ENCODE measurements around the gene CHAT. TPM values are rescaled to one million over a fixed set of nuclear protein-coding genes. Genes with fewer than 3 reads are reported as not detected.

Gene CHAT
- total and polyA plus RNA-seq, 2 of the 13 experiments (the other 11 are each of a cell fraction or from before 2014, with no cell fraction given): not detected

DNA sequence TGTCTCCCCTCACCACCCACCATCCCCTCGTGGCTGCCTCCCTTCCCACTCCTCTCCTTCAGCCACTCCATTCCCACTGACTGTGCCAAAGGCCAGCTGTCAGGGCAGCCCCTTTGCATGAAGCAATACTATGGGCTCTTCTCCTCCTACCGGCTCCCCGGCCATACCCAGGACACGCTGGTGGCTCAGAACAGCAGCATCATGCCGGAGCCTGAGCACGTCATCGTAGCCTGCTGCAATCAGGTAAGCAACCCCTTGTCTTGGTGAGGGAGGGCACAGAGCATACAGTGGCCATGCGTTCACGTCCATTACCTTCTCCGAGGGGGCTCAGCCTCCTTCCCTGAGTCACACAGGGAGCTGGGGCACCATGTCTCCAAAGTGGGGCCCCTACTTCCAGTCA, 11.6 kb downstream of the CHAT start (continued):
- TF ChIP-seq, protein P1, sequence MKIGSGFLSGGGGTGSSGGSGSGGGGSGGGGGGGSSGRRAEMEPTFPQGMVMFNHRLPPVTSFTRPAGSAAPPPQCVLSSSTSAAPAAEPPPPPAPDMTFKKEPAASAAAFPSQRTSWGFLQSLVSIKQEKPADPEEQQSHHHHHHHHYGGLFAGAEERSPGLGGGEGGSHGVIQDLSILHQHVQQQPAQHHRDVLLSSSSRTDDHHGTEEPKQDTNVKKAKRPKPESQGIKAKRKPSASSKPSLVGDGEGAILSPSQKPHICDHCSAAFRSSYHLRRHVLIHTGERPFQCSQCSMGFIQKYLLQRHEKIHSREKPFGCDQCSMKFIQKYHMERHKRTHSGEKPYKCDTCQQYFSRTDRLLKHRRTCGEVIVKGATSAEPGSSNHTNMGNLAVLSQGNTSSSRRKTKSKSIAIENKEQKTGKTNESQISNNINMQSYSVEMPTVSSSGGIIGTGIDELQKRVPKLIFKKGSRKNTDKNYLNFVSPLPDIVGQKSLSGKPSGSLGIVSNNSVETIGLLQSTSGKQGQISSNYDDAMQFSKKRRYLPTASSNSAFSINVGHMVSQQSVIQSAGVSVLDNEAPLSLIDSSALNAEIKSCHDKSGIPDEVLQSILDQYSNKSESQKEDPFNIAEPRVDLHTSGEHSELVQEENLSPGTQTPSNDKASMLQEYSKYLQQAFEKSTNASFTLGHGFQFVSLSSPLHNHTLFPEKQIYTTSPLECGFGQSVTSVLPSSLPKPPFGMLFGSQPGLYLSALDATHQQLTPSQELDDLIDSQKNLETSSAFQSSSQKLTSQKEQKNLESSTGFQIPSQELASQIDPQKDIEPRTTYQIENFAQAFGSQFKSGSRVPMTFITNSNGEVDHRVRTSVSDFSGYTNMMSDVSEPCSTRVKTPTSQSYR (CRISPR knock-in tag; IDR thresholded peaks at IDR 0.05; ENCODE audit: borderline replicate concordance): no peak
- TF ChIP-seq DBP (CRISPR knock-in tag; IDR thresholded peaks at IDR 0.05; ENCODE audit: not compliant biosample characterization) (no peak), JARID2 (CRISPR knock-in tag; IDR thresholded peaks at IDR 0.05; ENCODE audit: insufficient replicate concordance) (no peak), IKZF5 (CRISPR knock-in tag; IDR thresholded peaks at IDR 0.05) (no peak), FOXC1 (CRISPR knock-in tag; IDR thresholded peaks at IDR 0.05; ENCODE audit: borderline replicate concordance) (no peak), ZSCAN30 (CRISPR knock-in tag; IDR thresholded peaks at IDR 0.05) (no peak)

- Histone ChIP-seq H3K4me2 (ENCODE audit: low read depth, low read length) (no peak overlapping the region), H4K20me1 (ENCODE audit: insufficient read depth, low read length) (no peaks in the 10 kb centered on the region), H3K9ac (ENCODE audit: insufficient read depth, low read depth, low read length) (no peak overlapping the region), H2AFZ (ENCODE audit: low read length) (no peak overlapping the region), H3K4me1 (ENCODE audit: insufficient read depth, low read length) (no peaks in the 10 kb centered on the region), H3K27me3 (ENCODE audit: control insufficient read depth in 1 of 2, insufficient read depth in 2 of 2, low read length in 2 of 2) (peaks cover 2 to 12% of the 10 kb centered on the region in 2 experiments; a peak in 2 of 5 replicates), H3K36me3 (replicated peaks in 1 of 2; ENCODE audit: control insufficient read depth in 1 of 2, insufficient read depth in 2 of 2, low read length in 2 of 2) (no peaks in the 10 kb centered on the region), H3K4me3 (replicated peaks in 1 of 3; ENCODE audit: insufficient read depth in 1 of 3, low read depth in 2 of 3, low read length in 3 of 3) (no peak overlapping the region), H3K79me2 (ENCODE audit: insufficient read depth, low read length) (no peaks in the 10 kb centered on the region), H3K9me3 (ENCODE audit: low read length) (no peaks in the 10 kb centered on the region), H3K27ac (ENCODE audit: extremely low read length, insufficient read depth, low read length) (no peak overlapping the region)
- POLR2A ChIA-PET: no interaction called here
- intact Hi-C loops (cut with micrococcal nuclease; ENCODE audit: unreplicated experiment): no loop called here
- CTCF ChIA-PET (ENCODE audit: low intra/inter-chr PET ratio, low total read pairs): no interaction called here
- ATAC-seq (no peak), FAIRE-seq (no peak), DNase-seq (ENCODE audit: low spot score) (no peak)
- 47% methylated on average over 7 of the region's 7 CpGs for WGBS (ENCODE audit: low lambda C conversion rate)
- in situ Hi-C loops (cut with HindIII; ENCODE audit: extremely low pct_ligation_motif_present, low pct_unique_long_range_greater_than_20kb): no loop called here
- BruUV-seq (replicated peaks): no TSS peak
- TF ChIP-seq MTERF4 (CRISPR knock-in tag; IDR thresholded peaks at IDR 0.05): no peak
- TF ChIP-seq SCMH1 (CRISPR knock-in tag; IDR thresholded peaks at IDR 0.05; ENCODE audit: borderline replicate concordance): no peak
- TF ChIP-seq ZIK1 (CRISPR knock-in tag; IDR thresholded peaks at IDR 0.05; ENCODE audit: borderline replicate concordance, low read depth): no peak
- no peak for TF ChIP-seq PHF8 (CRISPR knock-in tag; IDR thresholded peaks at IDR 0.05)
- TF ChIP-seq SIN3B (IDR thresholded peaks at IDR 0.05; ENCODE audit: low read length): no peak
- no peak for TF ChIP-seq ZNF784 (CRISPR knock-in tag; IDR thresholded peaks at IDR 0.05; ENCODE audit: borderline replicate concordance)
- TF ChIP-seq, protein P2, sequence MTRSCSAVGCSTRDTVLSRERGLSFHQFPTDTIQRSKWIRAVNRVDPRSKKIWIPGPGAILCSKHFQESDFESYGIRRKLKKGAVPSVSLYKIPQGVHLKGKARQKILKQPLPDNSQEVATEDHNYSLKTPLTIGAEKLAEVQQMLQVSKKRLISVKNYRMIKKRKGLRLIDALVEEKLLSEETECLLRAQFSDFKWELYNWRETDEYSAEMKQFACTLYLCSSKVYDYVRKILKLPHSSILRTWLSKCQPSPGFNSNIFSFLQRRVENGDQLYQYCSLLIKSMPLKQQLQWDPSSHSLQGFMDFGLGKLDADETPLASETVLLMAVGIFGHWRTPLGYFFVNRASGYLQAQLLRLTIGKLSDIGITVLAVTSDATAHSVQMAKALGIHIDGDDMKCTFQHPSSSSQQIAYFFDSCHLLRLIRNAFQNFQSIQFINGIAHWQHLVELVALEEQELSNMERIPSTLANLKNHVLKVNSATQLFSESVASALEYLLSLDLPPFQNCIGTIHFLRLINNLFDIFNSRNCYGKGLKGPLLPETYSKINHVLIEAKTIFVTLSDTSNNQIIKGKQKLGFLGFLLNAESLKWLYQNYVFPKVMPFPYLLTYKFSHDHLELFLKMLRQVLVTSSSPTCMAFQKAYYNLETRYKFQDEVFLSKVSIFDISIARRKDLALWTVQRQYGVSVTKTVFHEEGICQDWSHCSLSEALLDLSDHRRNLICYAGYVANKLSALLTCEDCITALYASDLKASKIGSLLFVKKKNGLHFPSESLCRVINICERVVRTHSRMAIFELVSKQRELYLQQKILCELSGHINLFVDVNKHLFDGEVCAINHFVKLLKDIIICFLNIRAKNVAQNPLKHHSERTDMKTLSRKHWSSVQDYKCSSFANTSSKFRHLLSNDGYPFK (CRISPR knock-in tag; IDR thresholded peaks at IDR 0.05; ENCODE audit: borderline replicate concordance): no peak
Measured at GRCh38 chr10:49627038-49627437, 13.2 kb downstream of the CHAT start.

All from HepG2 (cell line).